CD4-positive, alpha-beta T cell (primary cell): ENCODE data around the gene NCKAP5. TPM values are rescaled to one million over a fixed set of nuclear protein-coding genes. Genes with fewer than 3 reads are reported as not detected.

Experiments used
- ATAC-seq: fragments of 200-7000 bp; cut with Tn5 transposase; one replicate; pipeline ENCODE4 v1.10.0; 2022; ENCODE audit warnings: mild to moderate bottlenecking; ENCODE audit not compliant: poor library complexity
- CTCF ChIA-PET: fragments of 350-600 bp; sonication (Branson Sonifier 250); formaldehyde crosslinking; loops from one replicate; lab custom pipeline; 2021; ENCODE audit warnings: antibody characterized with exemption, inconsistent platforms; lab: Charles Lee
- POLR2A ChIA-PET: fragments of 350-600 bp; sonication (Branson Sonifier 250); formaldehyde crosslinking; loops from one replicate; lab custom pipeline; 2021; ENCODE audit warnings: antibody characterized with exemption, inconsistent platforms; lab: Charles Lee
- DNase-seq, 14 experiments: peaks; one replicate each; pipeline ENCODE4 v3.0.0-alpha.2; 2013 to 2020; ENCODE audit warnings: mixed read lengths in 2 of 14
- H3K27ac ChIP-seq, 2 donors: one replicate each; pipeline versions ENCODE4 v1.5.1 to v1.7.0; 2013; ENCODE audit warnings: low read length in 2 of 2, low read depth in 1 of 2, mild to moderate bottlenecking in 1 of 2
- H3K27me3 ChIP-seq, 2 experiments: 1 replicate in 1 of 2; 2 replicates in 1 of 2; pipeline versions ENCODE4 v1.6.1 to v1.7.0; 2013; ENCODE audit warnings: low read length in 2 of 2, control low read depth in 1 of 2, mild to moderate bottlenecking in 1 of 2, moderate library complexity in 1 of 2; ENCODE audit not compliant: insufficient read depth in 2 of 2, control insufficient read depth in 1 of 2
- H3K36me3 ChIP-seq: one replicate; pipeline ENCODE4 v1.6.1; 2013; ENCODE audit warnings: low read length, control low read depth; ENCODE audit not compliant: insufficient read depth
- H3K4me1 ChIP-seq: one replicate; pipeline ENCODE4 v1.6.1; 2013; ENCODE audit warnings: low read length, control low read depth; ENCODE audit not compliant: insufficient read depth
- H3K4me3 ChIP-seq: one replicate; pipeline ENCODE4 v1.5.1; 2013; ENCODE audit warnings: mild to moderate bottlenecking, low read length, moderate library complexity
- H3K9me3 ChIP-seq, 2 experiments: 1 replicate in 1 of 2; 2 replicates in 1 of 2; pipeline versions ENCODE4 v1.6.1 to v1.7.0; 2013; ENCODE audit warnings: low read length in 2 of 2, mild to moderate bottlenecking in 2 of 2, control low read depth in 1 of 2, moderate library complexity in 1 of 2; ENCODE audit not compliant: control insufficient read depth in 1 of 2, insufficient read depth in 1 of 2
- H3K27ac Mint-ChIP-seq: one replicate; pipeline ENCODE4 v1.8.0; 2020; ENCODE audit warnings: mixed read lengths
- H3K27me3 Mint-ChIP-seq: one replicate; pipeline ENCODE4 v1.8.0; 2021; ENCODE audit warnings: mixed read lengths
- H3K36me3 Mint-ChIP-seq: one replicate; pipeline ENCODE4 v1.8.0; 2021; ENCODE audit warnings: low read depth, mixed read lengths
- H3K4me1 Mint-ChIP-seq: one replicate; pipeline ENCODE4 v1.8.0; 2021; ENCODE audit warnings: low read depth, mixed read lengths
- H3K4me3 Mint-ChIP-seq: one replicate; pipeline ENCODE4 v1.8.0; 2020; ENCODE audit warnings: mild to moderate bottlenecking, mixed read lengths
- H3K9me3 Mint-ChIP-seq: one replicate; pipeline ENCODE4 v1.8.0; 2020; ENCODE audit warnings: mixed read lengths
- CTCF ChIP-seq: fragments of 200-600 bp; IDR thresholded peaks from one replicate; pipeline ENCODE4 v1.8.0; 2022; ENCODE audit warnings: antibody characterized with exemption, mild to moderate bottlenecking
- intact Hi-C, 2 experiments: fragments of 100-400 bp; cut with DNase I in 1 of 2; cut with micrococcal nuclease in 1 of 2; formaldehyde crosslinking; loops; one replicate each; pipeline versions ENCODE4 v1.15.1 to v1.9.0; 2023 to 2025; cut with DNase I, micrococcal nuclease
- total RNA-seq, 174 experiments: library from RNA in 2 of 174; stranded (reverse) in 2 of 174; gene quantifications; one replicate each; pipeline ENCODE4 v1.2.3 and lab custom pipeline; 2021 to 2026

The NCKAP5 gene
- total RNA-seq, 2 experiments from 2014 or later = not detected

- POLR2A ChIA-PET = no interaction called here
Measured at GRCh38 chr2:132782176-132782783, 786.0 kb downstream of the NCKAP5 start.

GRCh38 chr2:132780651-132781050 lies 787.6 kb downstream of the NCKAP5 start:
- Mint-ChIP-seq H3K27me3 (no peaks in the 10 kb centered on the region), H3K4me1 (no peaks in the 10 kb centered on the region), H3K9me3 (no peaks in the 10 kb centered on the region), H3K36me3 (no peaks in the 10 kb centered on the region), H3K27ac (no peak overlapping the region), H3K4me3 (no peak overlapping the region)
- intact Hi-C loops = no loop called here
- ATAC-seq = no peak
- H3K36me3 ChIP-seq = no peaks in the 10 kb centered on the region
- no peak overlapping the region for H3K27ac ChIP-seq
- TF ChIP-seq CTCF = no peak
- peaks cover 0 to 17% of the 10 kb centered on the region in 2 experiments for H3K9me3 ChIP-seq
- POLR2A ChIA-PET = no interaction called here
- no peak overlapping the region for H3K4me3 ChIP-seq
- no peak for DNase-seq
- CTCF ChIA-PET = no interaction called here
- H3K4me1 ChIP-seq = no peaks in the 10 kb centered on the region
- H3K27me3 ChIP-seq = no peaks in the 10 kb centered on the region

More at GRCh38 chr2:132782176-132782783, 786.0 kb downstream of the NCKAP5 start:
- DNase-seq (no peak), ATAC-seq (no peak)
- TF ChIP-seq CTCF = no peak
- Mint-ChIP-seq H3K27me3 (no peaks in the 10 kb centered on the region), H3K36me3 (no peaks in the 10 kb centered on the region), H3K4me3 (no peak overlapping the region), H3K9me3 (no peaks in the 10 kb centered on the region), H3K4me1 (no peaks in the 10 kb centered on the region), H3K27ac (no peak overlapping the region)
- no peaks in the 10 kb centered on the region for H3K27me3 ChIP-seq
- intact Hi-C loops = no loop called here
- CTCF ChIA-PET = no interaction called here
- H3K9me3 ChIP-seq = peaks cover 0 to 17% of the 10 kb centered on the region in 2 experiments
- H3K4me1 ChIP-seq = no peaks in the 10 kb centered on the region
- no peaks in the 10 kb centered on the region for H3K36me3 ChIP-seq
- no peak overlapping the region for H3K4me3 ChIP-seq
- no peak overlapping the region for H3K27ac ChIP-seq

- DNase-seq (no peak), ATAC-seq (no peak)
- Mint-ChIP-seq H3K4me3 (no peak overlapping the region), H3K9me3 (no peaks in the 10 kb centered on the region), H3K36me3 (no peaks in the 10 kb centered on the region), H3K27me3 (no peaks in the 10 kb centered on the region), H3K27ac (no peak overlapping the region), H3K4me1 (no peaks in the 10 kb centered on the region)
- no peak overlapping the region for H3K27ac ChIP-seq
- POLR2A ChIA-PET = no interaction called here
- no peak overlapping the region for H3K4me3 ChIP-seq
- H3K9me3 ChIP-seq = peaks cover 0 to 13% of the 10 kb centered on the region in 2 experiments
- no peaks in the 10 kb centered on the region for H3K36me3 ChIP-seq
- TF ChIP-seq CTCF = no peak
- CTCF ChIA-PET = interaction anchor here (0.6 to 1.0 kb wide), 3 partner anchors 22 to 85 kb away, joined by 3 to 4 read pairs (median 3); no protein-coding TSS in a partner anchor
- H3K4me1 ChIP-seq = no peaks in the 10 kb centered on the region
- intact Hi-C loops = no loop called here
- no peaks in the 10 kb centered on the region for H3K27me3 ChIP-seq
Measured at GRCh38 chr2:132779206-132779721, 789.0 kb downstream of the NCKAP5 start.
